ENCODE data around the gene GNAT3.

The GNAT3 gene

GRCh38 chr7:80517282-80517747, 5.5 kb upstream of the GNAT3 start:
- POLR2A ChIA-PET (ENCODE audit: low non-redundant PET): no interaction called here
- H3K27ac ChIP-seq: no peak overlapping the region
- TF ChIP-seq, protein P1, sequence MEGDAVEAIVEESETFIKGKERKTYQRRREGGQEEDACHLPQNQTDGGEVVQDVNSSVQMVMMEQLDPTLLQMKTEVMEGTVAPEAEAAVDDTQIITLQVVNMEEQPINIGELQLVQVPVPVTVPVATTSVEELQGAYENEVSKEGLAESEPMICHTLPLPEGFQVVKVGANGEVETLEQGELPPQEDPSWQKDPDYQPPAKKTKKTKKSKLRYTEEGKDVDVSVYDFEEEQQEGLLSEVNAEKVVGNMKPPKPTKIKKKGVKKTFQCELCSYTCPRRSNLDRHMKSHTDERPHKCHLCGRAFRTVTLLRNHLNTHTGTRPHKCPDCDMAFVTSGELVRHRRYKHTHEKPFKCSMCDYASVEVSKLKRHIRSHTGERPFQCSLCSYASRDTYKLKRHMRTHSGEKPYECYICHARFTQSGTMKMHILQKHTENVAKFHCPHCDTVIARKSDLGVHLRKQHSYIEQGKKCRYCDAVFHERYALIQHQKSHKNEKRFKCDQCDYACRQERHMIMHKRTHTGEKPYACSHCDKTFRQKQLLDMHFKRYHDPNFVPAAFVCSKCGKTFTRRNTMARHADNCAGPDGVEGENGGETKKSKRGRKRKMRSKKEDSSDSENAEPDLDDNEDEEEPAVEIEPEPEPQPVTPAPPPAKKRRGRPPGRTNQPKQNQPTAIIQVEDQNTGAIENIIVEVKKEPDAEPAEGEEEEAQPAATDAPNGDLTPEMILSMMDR (conservative IDR thresholded peaks at IDR 0.05; ENCODE audit: low read depth): no peak
- DNase-seq (ENCODE audit: low spot score): no peak
- CTCF ChIA-PET: interaction anchor here (0.6 kb wide), 1 partner anchor 929 kb away, joined by 3 read pairs; no protein-coding TSS in a partner anchor

GRCh38 chr7:80515298-80515697, 3.4 kb upstream of the GNAT3 start:
- no peak for DNase-seq (ENCODE audit: low spot score)
- POLR2A ChIA-PET (ENCODE audit: low non-redundant PET): no interaction called here
- CTCF ChIA-PET: no interaction called here
- H3K27ac ChIP-seq: no peak overlapping the region
- TF ChIP-seq, protein P1 (conservative IDR thresholded peaks at IDR 0.05; ENCODE audit: low read depth): no peak

DNA sequence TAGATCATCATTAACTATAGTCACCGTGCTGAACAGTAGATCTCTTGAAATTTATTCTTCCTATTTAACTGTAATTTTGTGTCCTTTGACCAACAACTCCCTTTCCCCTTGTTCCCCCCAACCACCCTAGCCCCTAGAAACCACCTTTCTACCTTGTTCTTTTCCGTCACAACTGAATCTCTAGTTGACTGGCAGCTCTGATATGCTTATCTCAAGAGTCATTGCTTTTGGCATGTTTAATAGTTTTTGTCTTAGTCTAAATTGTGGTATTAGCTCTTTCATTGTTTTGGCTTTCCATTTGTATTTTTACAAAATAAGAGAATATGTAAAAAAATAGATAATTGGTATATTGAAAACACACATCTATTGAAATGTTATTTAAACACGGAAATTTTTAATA, 1.8 kb downstream of the GNAT3 start:
- ChIA-PET CTCF (interaction anchor here (0.6 kb wide), 1 partner anchor 73 kb away, joined by 3 read pairs; no protein-coding TSS in a partner anchor), POLR2A (ENCODE audit: low non-redundant PET) (no interaction called here)
- no peak overlapping the region for H3K27ac ChIP-seq
- TF ChIP-seq, protein P1 (conservative IDR thresholded peaks at IDR 0.05; ENCODE audit: low read depth): no peak
- no peak for DNase-seq (ENCODE audit: low spot score)

- no peak overlapping the region for H3K27ac ChIP-seq
- ChIA-PET POLR2A (ENCODE audit: low non-redundant PET) (no interaction called here), CTCF (no interaction called here)
- no peak for DNase-seq (ENCODE audit: low spot score)
- TF ChIP-seq, protein P1 (conservative IDR thresholded peaks at IDR 0.05; ENCODE audit: low read depth): no peak
Measured at GRCh38 chr7:80508440-80508839, 3.4 kb downstream of the GNAT3 start.

DNA sequence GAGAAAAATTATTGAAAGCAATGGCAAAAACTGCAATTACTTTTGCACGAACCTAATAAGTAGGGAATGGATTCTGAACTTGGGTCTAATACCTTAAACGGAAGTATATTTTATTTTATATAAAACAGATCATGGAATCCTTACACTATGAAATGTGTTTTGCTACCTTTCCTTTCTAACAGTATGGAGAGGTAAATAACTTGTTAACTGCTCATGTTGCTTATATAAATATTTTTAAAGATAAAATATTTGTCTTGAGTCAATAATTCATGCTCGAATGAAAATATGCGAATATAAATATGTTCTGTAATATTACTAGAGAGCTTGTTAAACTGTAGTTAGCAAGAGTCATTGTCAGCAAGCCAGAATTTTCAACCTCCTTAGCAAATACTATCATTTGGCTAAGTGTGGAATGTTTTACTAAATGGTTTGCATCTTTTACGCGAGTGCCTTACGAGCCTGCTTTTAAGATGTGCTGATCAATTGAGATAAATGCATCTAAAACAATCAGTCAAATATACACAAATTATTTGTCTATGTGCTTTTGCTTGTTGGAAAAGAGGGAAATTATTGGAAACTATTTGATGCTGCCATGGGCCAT, 5.9 kb downstream of the GNAT3 start:
- no peak overlapping the region for H3K27ac ChIP-seq
- ChIA-PET CTCF (no interaction called here), POLR2A (ENCODE audit: low non-redundant PET) (no interaction called here)
- DNase-seq (ENCODE audit: low spot score): no peak
- TF ChIP-seq, protein P1 (conservative IDR thresholded peaks at IDR 0.05; ENCODE audit: low read depth): no peak

DNA sequence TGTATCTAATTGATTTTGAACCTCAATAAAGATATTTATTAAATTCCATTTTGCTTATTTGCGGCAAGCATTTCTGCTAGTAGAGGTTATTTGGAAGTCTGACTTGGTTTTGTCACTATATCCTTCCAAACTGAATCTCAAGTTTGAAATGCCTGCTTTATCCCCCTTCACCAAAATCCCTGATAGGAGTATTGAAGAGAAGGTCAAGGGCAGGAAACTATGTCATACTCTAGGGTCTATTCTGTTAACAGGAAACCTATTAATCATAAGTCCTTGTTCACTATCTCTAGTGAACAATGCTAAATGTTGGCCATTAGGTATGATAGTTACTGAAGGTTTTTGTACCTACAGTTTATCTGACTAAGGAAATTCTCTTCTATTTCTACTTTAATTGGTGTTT, 11.5 kb downstream of the GNAT3 start:
- H3K27ac ChIP-seq: no peak overlapping the region
- TF ChIP-seq, protein P1 (conservative IDR thresholded peaks at IDR 0.05; ENCODE audit: low read depth): no peak
- no peak for DNase-seq (ENCODE audit: low spot score)
- ChIA-PET CTCF (no interaction called here), POLR2A (ENCODE audit: low non-redundant PET) (no interaction called here)
